OCI-LY7 (cell line): Measurements from ENCODE around the gene NAV2.

Experiments used
- CTCF ChIP-seq: fragments of 200-600 bp; sonication (generic); conservative IDR thresholded peaks from 2 replicates; pipeline ENCODE4 v1.5.1; 2014; ENCODE audit warnings: mild to moderate bottlenecking, antibody characterized with exemption, low read length, moderate library complexity, mixed read lengths
- EZH2phosphoT487 ChIP-seq: fragments of 200-600 bp; sonication (generic); IDR thresholded peaks from 2 replicates; pipeline ENCODE4 v1.6.1; 2018; ENCODE audit warnings: low read depth, borderline replicate concordance, mild to moderate bottlenecking, mixed run types, antibody characterized with exemption, low read length, moderate library complexity, mixed read lengths

- no peak for TF ChIP-seq CTCF
- TF ChIP-seq EZH2phosphoT487, result no peak
These were observed 28.7 kb upstream of the NAV2 start for GRCh38 chr11:19683862-19684491.
